BLaER1 (cell line): ENCODE data around the gene RMI2.
A peak's percentile ranks its signal among the peaks of the same experiment; 100 is the strongest.

Experiments used
- H3K27ac ChIP-seq: shearing (Covaris generic); formaldehyde crosslinking; 2 replicates; pipeline ENCODE4 v1.8.1; 2022
- H3K27me3 ChIP-seq: shearing (Covaris generic); formaldehyde crosslinking; 2 replicates; pipeline ENCODE4 v1.8.1; 2022
- H3K36me3 ChIP-seq: shearing (Covaris generic); formaldehyde crosslinking; 2 replicates; pipeline ENCODE4 v1.8.1; 2022
- H3K4me1 ChIP-seq: shearing (Covaris generic); formaldehyde crosslinking; 2 replicates; pipeline ENCODE4 v1.8.1; 2022
- H3K4me2 ChIP-seq: shearing (Covaris generic); formaldehyde crosslinking; 2 replicates; pipeline ENCODE4 v1.8.1; 2022
- H3K4me3 ChIP-seq: shearing (Covaris generic); formaldehyde crosslinking; 2 replicates; pipeline ENCODE4 v1.8.1; 2022
- H3K9ac ChIP-seq: shearing (Covaris generic); formaldehyde crosslinking; 2 replicates; pipeline ENCODE4 v1.8.1; 2022
- H3K9me3 ChIP-seq: shearing (Covaris generic); formaldehyde crosslinking; 2 replicates; pipeline ENCODE4 v1.8.1; 2022
- H4K20me1 ChIP-seq: shearing (Covaris generic); formaldehyde crosslinking; 2 replicates; pipeline ENCODE4 v1.8.1; 2022
- Cebpa-rat ChIP-seq: shearing (Covaris generic); IDR thresholded peaks from 2 replicates; pipeline ENCODE4 v1.8.1; 2022

The RMI2 gene

DNA sequence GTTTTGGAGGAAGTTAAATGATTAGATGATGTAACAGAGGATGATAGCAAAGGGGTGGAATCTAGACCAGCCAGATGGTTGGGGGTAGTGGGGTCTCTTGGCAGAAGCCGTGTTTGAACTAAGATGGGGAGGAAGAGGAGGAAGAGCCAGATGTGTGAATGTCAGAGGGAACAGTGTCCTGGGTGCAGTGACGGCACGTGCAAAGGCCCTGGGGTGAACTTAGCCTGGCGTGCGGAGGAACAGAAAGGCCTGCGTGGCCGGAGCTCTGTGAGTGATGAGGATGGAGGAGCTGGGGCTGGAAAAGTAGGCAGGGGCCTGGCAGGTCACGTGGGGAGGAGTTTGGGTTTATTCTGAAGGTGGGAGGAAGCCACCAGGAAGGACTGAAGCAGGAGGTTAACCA is 26.4 kb upstream of the RMI2 start:
- Histone ChIP-seq H4K20me1 (no peaks in the 10 kb centered on the region), H3K27me3 (no peaks in the 10 kb centered on the region), H3K27ac (no peak overlapping the region), H3K4me3 (no peak overlapping the region), H3K4me2 (no peak overlapping the region), H3K9ac (no peak overlapping the region), H3K36me3 (no peaks in the 10 kb centered on the region), H3K9me3 (no peaks in the 10 kb centered on the region), H3K4me1 (peaks cover 52% of the 10 kb centered on the region)
- TF ChIP-seq Cebpa-rat = no peak

DNA sequence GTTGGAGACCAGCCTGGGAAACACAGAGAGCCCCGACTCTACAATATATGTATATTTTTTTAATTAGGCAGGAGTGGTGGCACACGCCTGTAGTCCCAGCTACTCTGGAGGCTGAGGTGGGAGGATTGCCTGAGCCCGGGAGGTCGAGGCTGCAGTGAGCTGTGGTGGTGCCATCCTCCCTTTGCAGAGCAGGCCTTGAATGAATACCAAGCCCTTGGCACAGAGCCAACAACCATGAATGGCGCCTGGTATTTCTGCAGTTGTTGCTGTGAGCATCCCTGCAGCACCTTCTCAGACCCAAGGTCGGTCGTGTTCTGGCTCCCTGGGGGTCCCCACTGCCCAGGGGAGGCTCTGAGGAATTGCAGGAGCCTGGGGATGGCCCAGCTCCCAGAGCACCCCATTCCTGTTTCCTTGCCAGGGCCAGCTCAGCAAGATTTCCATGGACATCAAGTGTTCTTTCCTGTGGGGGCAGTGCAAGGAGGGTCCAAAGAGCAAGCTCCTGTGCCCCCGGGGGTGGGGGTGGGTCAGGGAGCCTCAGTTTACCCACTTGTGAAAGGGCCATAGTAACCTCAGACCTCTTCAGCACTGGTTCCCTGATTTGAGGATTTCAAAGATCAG is 25.6 kb upstream of the RMI2 start:
- Histone ChIP-seq H3K4me1 (peaks cover 52% of the 10 kb centered on the region), H3K9ac (no peak overlapping the region), H3K4me2 (no peak overlapping the region), H3K36me3 (no peaks in the 10 kb centered on the region), H4K20me1 (no peaks in the 10 kb centered on the region), H3K9me3 (no peaks in the 10 kb centered on the region), H3K27me3 (no peaks in the 10 kb centered on the region), H3K27ac (no peak overlapping the region), H3K4me3 (no peak overlapping the region)
- no peak for TF ChIP-seq Cebpa-rat

DNA sequence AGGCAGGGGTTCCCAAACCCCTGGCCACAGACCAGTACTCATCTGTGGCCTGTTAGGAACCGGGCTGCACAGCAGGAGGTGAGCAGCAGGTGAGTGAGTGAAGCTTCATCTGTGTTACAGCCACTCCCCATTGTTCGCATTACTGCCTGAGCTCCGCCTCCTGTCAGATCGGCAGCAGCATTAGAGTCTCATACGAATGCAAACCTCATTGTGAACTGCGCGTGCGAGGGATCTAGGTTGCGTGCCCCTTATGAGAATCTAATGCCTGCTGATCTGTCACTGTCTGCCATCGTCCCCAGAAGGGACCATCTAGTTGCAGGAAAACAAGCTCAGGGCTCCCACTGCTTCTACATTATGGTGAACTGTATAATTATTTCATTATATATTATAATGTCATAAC is 25.1 kb upstream of the RMI2 start:
- Histone ChIP-seq H3K4me3 (no peak overlapping the region), H4K20me1 (no peaks in the 10 kb centered on the region), H3K9me3 (no peaks in the 10 kb centered on the region), H3K4me1 (peaks cover 52% of the 10 kb centered on the region), H3K27me3 (no peaks in the 10 kb centered on the region), H3K9ac (no peak overlapping the region), H3K4me2 (no peak overlapping the region), H3K27ac (no peak overlapping the region), H3K36me3 (no peaks in the 10 kb centered on the region)
- TF ChIP-seq Cebpa-rat = no peak

DNA sequence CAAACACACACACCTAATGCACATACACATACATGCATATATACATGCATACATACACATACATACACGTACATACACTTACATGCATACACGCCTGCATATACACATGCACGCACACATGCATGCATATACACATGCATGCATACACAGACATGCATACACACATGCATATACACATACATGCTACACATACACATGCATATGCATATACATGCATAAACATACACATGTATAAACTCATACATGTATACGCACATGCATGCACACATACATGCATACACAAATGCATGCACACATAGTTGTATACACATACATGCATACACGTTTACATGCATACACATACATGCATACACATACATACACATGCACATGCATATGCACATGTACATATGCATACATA is 23.6 kb upstream of the RMI2 start:
- no peak overlapping the region for H3K4me2 ChIP-seq
- no peak for TF ChIP-seq Cebpa-rat
- no peaks in the 10 kb centered on the region for H3K9me3 ChIP-seq
- H4K20me1 ChIP-seq = no peaks in the 10 kb centered on the region
- no peaks in the 10 kb centered on the region for H3K27me3 ChIP-seq
- peaks cover 52% of the 10 kb centered on the region for H3K4me1 ChIP-seq
- no peaks in the 10 kb centered on the region for H3K36me3 ChIP-seq
- no peak overlapping the region for H3K9ac ChIP-seq
- no peak overlapping the region for H3K4me3 ChIP-seq
- H3K27ac ChIP-seq = no peak overlapping the region

DNA sequence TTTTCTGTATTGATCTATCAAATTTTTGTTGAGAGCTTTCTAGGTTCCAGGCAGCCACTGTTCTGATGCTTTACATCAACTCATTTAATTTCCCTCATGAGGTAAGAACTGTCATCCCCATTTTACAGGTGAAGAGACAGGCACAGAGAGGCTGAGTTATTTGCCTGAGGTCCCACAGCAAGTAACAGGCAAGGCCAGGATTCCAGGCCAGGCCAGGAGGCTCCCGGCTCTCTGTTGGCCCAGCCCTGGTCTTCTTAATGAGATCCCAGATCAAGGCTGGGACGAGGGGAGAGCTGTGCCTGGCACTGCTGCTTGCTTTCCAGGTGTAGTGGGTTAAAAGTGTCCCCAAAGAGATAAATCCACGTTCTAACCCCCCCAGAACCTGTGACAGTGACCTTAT is 22.4 kb upstream of the RMI2 start:
- H4K20me1 ChIP-seq = no peaks in the 10 kb centered on the region
- H3K4me1 ChIP-seq = peaks cover 61% of the 10 kb centered on the region
- peak overlapping the region; percentile 36 for H3K27ac ChIP-seq
- peak overlapping the region; percentile 34 for H3K4me2 ChIP-seq
- H3K27me3 ChIP-seq = no peaks in the 10 kb centered on the region
- no peak for TF ChIP-seq Cebpa-rat
- peak overlapping the region; percentile 3; the same call in 1 of the 2 replicates for H3K9ac ChIP-seq
- H3K4me3 ChIP-seq = no peak overlapping the region
- no peaks in the 10 kb centered on the region for H3K9me3 ChIP-seq
- no peaks in the 10 kb centered on the region for H3K36me3 ChIP-seq

DNA sequence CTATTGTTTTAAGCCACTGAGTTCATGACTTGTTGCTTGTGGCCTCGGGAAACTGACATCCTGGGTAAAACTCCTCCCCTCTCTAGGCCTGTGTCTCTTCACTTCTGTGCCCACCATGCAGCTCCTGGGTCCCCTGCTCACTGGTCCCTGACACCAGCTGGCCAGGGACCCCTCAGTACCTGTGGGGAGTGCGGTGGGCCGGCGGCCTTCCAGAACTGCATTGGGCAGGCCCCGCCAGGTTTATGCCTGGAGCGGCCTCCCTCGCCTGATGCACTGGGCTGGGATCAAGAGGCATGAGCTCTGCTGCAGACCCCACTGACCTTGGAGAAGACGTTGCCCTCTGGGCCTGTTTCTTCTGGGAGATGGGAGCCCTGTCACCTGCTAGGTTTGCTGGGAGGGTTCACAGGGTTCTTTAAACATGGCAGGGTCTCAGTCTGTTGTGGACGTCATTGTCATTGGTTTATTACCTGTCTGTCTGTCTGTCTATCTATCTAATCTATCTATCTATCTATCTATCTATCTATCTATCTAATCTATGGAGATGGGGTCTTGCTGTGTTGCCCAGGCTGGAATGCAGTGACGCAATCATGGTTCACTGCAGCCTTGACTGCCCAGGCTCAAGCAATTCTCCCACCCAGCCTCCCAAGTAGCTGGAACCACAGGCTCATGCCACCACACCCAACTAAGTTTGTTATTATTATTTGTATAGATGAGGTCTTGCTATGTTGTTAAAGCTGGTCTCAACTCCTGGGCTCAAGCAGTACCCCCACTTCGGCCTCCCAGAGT is 21.5 kb upstream of the RMI2 start:
- H3K9me3 ChIP-seq = no peaks in the 10 kb centered on the region
- no peaks in the 10 kb centered on the region for H3K36me3 ChIP-seq
- H3K4me1 ChIP-seq = peaks cover 70% of the 10 kb centered on the region
- no peaks in the 10 kb centered on the region for H4K20me1 ChIP-seq
- peak overlapping the region; percentile 3; the same call in 1 of the 2 replicates for H3K9ac ChIP-seq
- H3K4me2 ChIP-seq = peak overlapping the region; percentile 34
- H3K4me3 ChIP-seq = no peak overlapping the region
- TF ChIP-seq Cebpa-rat = 0 out of 2 replicates have a peak, but pooled peaks have one; percentile 30
- H3K27me3 ChIP-seq = no peaks in the 10 kb centered on the region
- peak overlapping the region; percentile 85 for H3K27ac ChIP-seq

DNA sequence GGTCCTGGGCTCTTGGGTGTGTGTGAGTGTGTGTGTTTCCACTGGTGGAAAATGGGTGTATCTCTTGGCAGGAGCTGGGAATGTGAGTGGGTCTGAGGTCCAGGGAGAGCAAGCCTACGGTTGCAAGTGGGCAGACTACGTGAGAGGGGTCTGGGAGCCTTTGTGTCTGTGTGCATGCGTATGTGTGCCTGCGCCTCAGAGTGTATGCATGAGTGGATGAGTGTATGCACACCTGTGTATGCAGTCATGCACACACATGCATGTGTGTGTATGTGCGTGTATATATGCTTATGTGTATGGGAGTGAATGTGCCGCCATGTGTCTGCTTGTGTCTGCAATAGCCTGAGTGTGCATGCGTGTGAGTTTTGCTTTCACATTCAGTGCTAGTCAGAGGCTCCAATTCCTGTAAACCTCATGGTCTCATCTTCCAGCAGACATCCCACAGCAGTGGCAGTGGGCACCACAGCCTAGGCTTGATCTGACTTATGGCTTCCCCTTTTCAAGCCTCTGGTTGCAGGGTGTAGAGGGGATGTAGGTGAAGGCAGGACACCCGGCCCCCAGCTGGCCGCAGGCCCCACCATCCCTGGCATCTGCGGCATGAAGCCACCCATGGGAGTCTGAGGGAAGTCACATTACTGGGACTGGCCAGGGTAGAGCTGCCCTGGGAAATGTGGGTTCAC is 19.7 kb upstream of the RMI2 start:
- Histone ChIP-seq H3K27me3 (no peaks in the 10 kb centered on the region), H3K4me2 (peak overlapping the region; percentile 84), H4K20me1 (no peaks in the 10 kb centered on the region), H3K4me3 (no peak overlapping the region), H3K9ac (peak overlapping the region; percentile 34; the same call in 1 of the 2 replicates), H3K4me1 (peaks cover 82% of the 10 kb centered on the region), H3K9me3 (no peaks in the 10 kb centered on the region), H3K36me3 (no peaks in the 10 kb centered on the region), H3K27ac (peak overlapping the region; percentile 85)
- TF ChIP-seq Cebpa-rat = no peak

DNA sequence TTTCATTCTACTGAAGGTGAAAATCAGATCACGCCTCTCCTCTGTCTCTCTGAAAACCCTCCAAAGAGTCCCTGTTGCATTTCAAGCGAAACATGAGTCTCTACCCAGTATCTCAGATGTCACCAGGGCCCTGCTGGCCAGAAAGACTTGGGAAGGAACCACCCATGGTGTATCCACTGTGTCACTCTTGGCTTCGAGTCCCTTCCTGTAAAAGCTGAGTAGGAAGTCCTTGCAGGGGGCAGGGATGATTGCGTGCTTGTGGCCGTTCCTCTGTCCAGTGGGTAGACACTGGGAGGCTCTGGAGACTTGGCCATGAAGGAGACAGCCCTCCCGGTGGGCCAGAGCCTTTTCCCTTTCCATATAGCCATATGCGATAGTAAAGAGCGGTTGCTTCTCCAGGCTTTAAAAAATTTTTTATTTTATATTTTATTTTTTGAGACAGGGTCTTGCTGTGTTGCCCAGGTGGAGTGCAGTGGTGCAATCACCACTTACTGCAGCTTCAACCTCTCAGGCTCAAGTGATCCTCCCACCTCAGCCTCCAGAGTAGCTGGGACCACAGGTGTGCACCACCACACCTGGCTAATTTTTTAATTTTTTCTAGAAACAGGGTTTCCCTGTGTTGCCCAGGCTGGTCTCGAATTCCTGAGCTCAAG is 19.0 kb upstream of the RMI2 start:
- Histone ChIP-seq H3K4me1 (peaks cover 85% of the 10 kb centered on the region), H4K20me1 (no peaks in the 10 kb centered on the region), H3K36me3 (no peaks in the 10 kb centered on the region), H3K4me2 (peak overlapping the region; percentile 84), H3K9me3 (no peaks in the 10 kb centered on the region), H3K27ac (peak overlapping the region; percentile 85), H3K4me3 (no peak overlapping the region), H3K27me3 (no peaks in the 10 kb centered on the region), H3K9ac (peak overlapping the region; percentile 62; the same call in 1 of the 2 replicates)
- TF ChIP-seq Cebpa-rat = no peak

DNA sequence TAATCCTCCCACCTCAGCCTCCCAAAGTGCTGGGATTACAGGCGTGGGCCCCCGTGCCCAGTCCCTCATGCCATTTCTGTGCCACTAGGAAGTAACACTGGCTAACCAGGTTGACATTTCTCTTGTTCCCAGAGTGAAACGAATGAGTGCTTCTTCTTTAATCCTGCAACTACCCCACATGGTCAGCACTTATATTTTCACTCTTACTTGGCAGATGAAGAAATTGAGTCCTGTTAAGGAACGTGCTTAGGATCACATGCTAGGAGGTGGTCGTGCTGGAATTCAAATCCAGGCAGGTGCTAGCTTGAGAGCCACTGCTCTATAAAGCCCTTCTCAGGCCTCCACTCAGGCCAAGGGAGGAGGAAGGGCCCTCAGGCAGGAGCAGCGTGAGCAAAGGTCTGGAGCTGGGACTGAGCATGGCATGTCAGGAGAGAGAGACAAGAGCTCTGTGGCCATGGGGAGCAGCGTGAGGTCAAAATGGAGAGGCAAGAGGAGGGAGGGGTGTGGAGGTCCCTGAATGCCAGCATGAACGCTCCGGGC is 18.5 kb upstream of the RMI2 start:
- peak overlapping the region; percentile 84 for H3K4me2 ChIP-seq
- no peaks in the 10 kb centered on the region for H4K20me1 ChIP-seq
- peak overlapping the region; percentile 62 for H3K9ac ChIP-seq
- H3K9me3 ChIP-seq = no peaks in the 10 kb centered on the region
- H3K4me3 ChIP-seq = peak overlapping the region; percentile 50
- no peaks in the 10 kb centered on the region for H3K36me3 ChIP-seq
- peaks cover 85% of the 10 kb centered on the region for H3K4me1 ChIP-seq
- H3K27ac ChIP-seq = peak overlapping the region; percentile 85
- no peaks in the 10 kb centered on the region for H3K27me3 ChIP-seq
- TF ChIP-seq Cebpa-rat = no peak
